UCSD-AML1 (cell line): Measurements from ENCODE around the gene GRID1.

Source experiments
- DNase-seq: peaks from one replicate; lab custom pipeline; 2025; ENCODE audit not compliant: unreplicated experiment; lab: John Stamatoyannopoulos, UW

The GRID1 gene

GRCh38 chr10:86316274-86316835, 50.2 kb downstream of the GRID1 start:
- no peak for DNase-seq

DNA sequence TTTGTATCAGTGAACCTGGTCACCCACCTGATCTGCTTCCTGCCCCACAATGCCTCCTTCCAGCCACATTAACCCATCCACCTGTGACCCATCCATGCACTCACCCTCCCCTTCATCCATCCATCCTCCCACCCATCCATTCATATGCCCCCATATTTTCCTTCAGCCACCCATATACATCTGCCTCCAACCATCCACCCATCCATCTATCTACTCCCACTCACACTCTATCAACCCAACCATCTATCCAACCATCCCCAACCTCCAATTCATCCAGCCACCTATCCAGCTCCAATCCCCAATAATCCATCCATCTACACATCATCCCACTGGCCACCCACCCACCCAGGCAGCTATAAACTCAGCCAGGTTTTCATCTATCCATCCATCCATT, 51.0 kb downstream of the GRID1 start:
- DNase-seq: no peak

GRCh38 chr10:86314616-86315548, 51.7 kb downstream of the GRID1 start:
- DNase-seq: no peak

DNA sequence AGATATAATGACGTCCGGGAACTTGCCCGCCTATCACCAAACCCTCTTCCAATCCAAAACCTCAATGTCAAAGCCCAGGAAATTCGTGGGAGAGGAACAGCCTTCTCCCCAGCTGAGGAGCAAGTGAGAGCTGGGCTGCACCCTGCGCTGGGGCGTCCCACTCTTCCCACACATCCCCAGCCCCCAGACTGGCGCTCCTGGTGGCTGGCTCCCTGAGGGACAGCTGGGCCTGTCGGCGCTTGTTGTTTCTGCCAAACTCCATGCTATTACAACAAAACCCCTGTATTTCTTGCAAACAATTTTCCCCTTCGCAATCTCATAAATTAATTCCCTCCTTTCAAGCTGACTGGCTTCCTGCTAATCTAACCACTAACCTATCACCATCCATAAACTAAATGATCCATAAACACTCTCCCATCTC, 53.0 kb downstream of the GRID1 start:
- DNase-seq: no peak

- no peak for DNase-seq
Measured at GRCh38 chr10:86312701-86313270, 53.8 kb downstream of the GRID1 start.

DNA sequence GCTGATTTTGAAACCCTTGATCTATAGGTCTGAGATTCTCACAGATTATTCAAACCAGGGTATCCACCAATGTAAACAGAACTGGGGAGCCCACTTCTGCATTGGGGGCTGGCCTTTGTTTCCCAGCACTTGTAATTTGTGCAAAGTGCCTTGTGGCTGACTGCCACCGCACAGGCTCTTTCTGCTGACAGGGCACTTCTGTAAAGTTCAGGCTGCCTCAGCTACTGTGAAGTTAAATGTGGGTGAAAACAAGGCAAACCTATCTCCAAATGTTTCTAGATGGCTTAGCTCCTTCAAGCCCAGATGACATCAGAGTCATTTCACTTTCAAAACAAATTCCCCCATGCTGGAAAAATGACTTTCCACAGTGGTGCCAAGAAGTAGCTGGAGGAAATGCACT, 54.7 kb downstream of the GRID1 start:
- DNase-seq: no peak

- DNase-seq: no peak
Measured at GRCh38 chr10:86311190-86311589, 55.4 kb downstream of the GRID1 start.

DNA sequence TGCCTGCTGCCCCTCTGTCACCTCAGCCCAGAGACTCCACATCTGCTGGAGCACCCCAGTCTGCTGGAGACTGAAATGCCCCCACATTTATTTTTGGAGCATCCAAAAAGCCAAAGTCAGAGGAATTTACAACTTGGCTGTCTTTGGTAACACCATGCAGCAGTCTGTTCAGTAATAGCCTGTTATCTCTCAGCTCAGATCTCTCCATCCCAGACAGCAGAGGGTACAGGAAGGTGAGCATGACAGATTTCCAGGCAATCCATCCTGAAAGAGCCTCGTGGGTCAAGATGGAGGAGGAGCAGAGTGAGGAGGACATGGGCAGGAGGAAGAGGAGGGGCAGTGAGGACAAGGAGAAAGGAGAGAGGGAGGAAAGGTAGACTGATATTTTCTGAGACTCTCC, 55.9 kb downstream of the GRID1 start:
- DNase-seq: no peak

GRCh38 chr10:86310291-86310690, 56.3 kb downstream of the GRID1 start:
- DNase-seq: no peak

GRCh38 chr10:86308056-86308455, 58.5 kb downstream of the GRID1 start:
- DNase-seq: no peak

DNA sequence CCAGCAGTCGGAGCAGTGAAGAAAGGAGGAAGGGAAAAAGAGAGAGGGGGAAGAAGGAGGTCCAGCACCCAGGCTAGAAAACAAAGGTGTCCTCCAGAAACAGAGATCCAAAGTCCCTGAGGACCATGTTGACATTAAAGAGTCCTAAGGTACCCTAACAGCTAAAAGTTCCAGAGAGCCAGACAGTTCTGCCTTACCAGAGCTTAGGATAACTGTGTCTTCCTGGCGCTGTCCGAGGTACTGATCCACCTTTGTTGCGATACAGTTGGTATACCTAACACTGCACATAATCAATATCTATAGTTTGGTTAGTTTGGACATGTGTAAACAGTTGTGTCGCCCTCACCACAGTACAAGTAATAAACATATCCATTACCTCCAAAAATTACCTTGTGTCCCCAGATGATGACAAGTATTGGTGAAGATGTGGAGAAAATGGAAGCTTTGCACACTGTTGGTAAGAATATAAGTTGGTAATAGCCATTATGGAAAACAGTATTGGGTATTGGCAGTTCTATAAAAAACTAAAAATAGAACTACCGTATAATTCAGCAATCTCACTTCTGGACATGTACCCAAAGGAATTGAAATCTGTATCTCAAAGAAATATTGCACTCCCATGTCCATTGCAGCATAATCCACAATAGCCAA, 59.8 kb downstream of the GRID1 start:
- peak; percentile 13 for DNase-seq

GRCh38 chr10:86305521-86305920, 61.1 kb downstream of the GRID1 start:
- no peak for DNase-seq

DNA sequence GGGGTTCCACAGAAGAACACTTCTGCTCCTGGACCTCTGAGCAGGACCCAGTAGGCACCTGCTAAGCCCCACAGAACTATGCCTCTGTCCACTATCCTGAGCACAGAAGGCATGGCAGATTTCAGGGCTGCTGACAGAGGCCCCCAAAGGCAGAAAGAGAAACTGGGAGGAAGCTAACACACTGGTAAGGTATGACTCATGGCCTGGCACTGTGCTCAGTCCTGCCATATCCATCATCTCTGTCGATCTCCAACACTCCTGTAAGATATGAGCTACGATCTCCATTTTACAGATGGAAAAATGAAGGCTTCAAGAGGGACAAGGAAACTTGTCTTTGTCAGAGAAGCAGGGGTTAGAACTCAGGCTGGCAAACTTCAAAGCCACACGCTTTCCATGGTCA, 62.2 kb downstream of the GRID1 start:
- no peak for DNase-seq

DNA sequence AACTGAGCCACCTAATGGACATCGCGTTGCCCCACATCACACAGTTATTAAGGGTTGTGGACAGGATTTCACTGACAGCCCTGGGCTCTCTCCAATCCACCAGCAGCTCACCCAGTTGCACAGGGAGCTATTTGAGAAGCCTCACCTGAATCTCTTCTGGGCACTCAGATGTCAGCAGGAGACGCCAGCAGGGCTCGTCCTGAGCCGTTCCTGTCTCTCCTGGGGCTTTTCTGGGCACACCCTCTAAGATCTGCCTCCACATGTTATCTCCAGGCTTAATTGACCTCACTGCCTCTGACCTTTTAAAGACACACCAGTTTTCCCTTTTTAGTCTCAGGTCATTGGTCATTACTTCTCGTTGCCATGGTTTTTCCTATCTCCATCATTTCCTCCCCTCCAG, 63.0 kb downstream of the GRID1 start:
- no peak for DNase-seq

- DNase-seq: no peak
Measured at GRCh38 chr10:86301971-86302370, 64.6 kb downstream of the GRID1 start.

DNA sequence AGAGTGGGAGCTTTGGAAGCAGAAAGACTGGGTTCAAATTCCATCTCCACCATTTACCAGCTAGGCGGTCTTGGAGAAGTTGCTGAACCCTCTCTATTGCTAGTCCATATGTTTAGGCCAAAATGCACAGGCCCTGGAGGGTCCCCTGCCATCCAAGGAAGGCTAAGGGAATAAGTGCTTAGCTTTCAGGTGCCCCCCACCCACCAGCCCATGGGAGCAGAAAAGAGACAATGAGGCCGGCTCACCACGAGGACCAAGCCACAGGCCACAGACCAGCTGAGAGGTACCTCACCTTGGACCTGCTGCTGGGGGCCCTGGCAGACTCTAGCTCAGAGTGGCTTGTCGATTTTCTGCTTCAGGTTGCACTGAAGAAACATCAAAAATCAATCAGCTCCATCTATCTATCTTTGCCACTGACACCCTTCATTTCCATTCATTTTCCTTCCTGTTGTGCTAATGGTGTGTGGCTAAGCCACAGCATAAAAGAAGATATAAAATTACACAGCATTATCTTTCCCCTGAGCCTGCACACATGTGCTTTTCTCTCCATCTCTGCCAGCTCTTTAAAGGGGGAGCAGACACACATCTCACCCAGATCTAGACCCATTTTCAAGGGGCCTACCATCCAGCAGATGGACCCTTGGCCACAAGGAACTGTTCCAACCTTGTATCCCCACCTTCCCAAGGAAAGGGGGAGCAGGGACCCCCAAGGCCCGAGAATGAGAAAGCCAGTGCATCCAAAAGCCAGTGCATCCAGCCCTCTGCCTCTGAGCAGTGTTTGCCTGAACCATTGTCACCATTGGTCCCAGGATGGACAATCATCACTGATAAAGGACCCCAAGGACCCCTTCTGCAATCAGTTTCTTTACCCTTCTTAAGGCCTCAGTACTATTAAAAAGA, 65.4 kb downstream of the GRID1 start:
- DNase-seq: no peak

DNA sequence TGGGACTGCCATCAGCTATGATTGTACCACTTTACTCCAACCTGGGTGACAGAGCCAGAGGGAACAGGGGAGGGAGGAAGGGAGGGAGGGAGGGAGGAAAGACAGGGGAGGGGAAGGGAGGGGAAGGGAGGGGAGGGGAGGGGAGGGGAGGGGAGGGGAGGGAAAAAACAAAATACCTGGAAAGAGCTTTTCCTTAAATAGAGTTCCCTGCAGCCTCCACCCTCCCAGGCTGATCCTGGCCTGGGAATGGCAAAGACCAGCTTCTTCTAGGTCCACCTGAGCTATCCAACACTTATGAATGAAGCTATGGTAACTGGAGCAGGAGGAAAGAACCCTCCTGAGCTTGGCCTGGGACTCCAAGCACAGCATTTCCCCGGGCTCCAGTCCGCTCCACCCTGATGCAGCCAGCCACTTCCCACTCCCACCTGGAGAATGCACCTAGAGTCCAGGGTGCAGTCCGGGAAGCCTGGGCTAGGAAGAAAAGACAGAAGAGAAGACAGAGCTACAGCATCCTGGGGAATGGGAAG, 66.1 kb downstream of the GRID1 start:
- no peak for DNase-seq

DNA sequence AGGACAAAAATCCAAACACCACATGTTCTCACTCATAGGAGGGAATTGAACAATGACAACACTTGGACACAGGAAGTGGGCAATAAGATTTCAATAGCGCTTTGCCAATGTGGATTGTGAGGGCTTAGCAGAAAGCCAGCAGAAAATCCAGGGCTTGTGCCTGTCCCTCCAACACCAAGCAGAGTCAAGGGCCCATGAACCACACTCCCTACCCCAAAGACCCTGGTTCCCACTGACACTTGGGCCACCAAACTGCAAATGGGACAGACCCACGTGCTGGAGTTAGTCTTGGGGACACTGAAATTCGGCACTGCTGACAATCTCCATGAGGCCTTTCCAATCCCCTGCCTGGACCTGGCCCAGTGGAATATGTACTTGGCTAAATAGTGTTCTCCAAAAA, 67.0 kb downstream of the GRID1 start:
- no peak for DNase-seq

GRCh38 chr10:86298501-86299001, 68.0 kb downstream of the GRID1 start:
- DNase-seq: no peak

DNA sequence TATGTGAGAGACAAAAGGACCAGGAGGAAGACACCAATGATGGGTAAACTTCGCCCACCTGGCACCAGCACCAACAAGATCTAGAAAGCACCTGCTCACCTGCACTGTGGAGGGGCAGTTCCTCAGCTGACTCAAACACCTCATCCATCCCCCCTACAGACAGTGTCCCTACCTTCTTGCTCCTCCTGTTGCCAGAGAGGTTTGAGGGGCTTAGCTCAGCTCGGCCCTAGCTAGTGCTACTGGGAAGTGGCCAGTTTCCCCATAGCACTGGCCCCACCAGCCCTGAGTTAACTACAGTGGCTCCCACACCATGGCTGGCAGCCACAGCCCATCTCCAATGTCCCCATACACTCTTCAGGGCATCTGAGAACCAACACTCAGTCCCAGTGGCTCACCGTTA, 70.8 kb downstream of the GRID1 start:
- DNase-seq: no peak
